Thyroid gland (tissue), 4 donors: ENCODE measurements around the gene JDP2.

ENCODE experiments used
- POLR2A ChIP-seq, 2 donors: fragments of 450-650 bp; IDR thresholded peaks; one replicate each; pipeline ENCODE4 v1.6.1; 2017; ENCODE audit warnings: antibody characterized with exemption in 2 of 2, mild to moderate bottlenecking in 2 of 2, moderate library complexity in 1 of 2
- TF ChIP-seq, protein P1 (sequence below), 6 experiments: fragments of 200-600 bp in 3 of 6; fragments of 450-650 bp in 3 of 6; sonication (generic) in 3 of 6; IDR thresholded peaks; one replicate each; pipeline ENCODE4 v1.5.1; 2016 to 2019; ENCODE audit warnings: antibody characterized with exemption in 6 of 6, mild to moderate bottlenecking in 2 of 6, inconsistent platforms in 1 of 6, moderate library complexity in 1 of 6

DNA sequence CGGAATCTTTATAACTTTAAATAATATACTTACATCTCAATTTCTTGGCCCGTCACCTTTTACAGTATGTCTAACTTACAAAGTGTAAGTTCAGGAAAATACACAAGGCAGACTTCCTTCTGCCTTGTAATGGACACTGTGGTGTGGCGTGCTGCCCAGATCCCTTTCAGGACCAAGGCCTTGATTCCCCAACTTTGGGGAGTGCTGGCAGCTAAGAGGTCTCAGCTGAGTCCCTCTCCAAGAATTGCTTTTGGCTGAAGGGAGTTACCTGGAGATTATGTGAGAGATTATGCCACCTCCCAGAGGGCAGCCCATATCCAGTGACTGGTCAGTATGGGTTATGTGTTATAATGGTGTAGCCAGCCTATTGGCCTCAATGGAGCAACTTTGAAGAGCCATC, 73.3 kb downstream of the JDP2 start:
- no peak for TF ChIP-seq POLR2A (IDR thresholded peaks at IDR 0.05)
- TF ChIP-seq, protein P1, sequence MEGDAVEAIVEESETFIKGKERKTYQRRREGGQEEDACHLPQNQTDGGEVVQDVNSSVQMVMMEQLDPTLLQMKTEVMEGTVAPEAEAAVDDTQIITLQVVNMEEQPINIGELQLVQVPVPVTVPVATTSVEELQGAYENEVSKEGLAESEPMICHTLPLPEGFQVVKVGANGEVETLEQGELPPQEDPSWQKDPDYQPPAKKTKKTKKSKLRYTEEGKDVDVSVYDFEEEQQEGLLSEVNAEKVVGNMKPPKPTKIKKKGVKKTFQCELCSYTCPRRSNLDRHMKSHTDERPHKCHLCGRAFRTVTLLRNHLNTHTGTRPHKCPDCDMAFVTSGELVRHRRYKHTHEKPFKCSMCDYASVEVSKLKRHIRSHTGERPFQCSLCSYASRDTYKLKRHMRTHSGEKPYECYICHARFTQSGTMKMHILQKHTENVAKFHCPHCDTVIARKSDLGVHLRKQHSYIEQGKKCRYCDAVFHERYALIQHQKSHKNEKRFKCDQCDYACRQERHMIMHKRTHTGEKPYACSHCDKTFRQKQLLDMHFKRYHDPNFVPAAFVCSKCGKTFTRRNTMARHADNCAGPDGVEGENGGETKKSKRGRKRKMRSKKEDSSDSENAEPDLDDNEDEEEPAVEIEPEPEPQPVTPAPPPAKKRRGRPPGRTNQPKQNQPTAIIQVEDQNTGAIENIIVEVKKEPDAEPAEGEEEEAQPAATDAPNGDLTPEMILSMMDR (IDR thresholded peaks at IDR 0.05), result no peak
